Tibial nerve (tissue), 4 donors: Measurements from ENCODE around the gene CALCOCO1.

ENCODE experiments used
- CTCF ChIP-seq, 5 experiments: fragments of 200-600 bp in 3 of 5; fragments of 450-650 bp in 2 of 5; sonication (generic) in 3 of 5; IDR thresholded peaks; one replicate each; pipeline ENCODE4 v1.5.1; 2016 to 2019; ENCODE audit warnings: antibody characterized with exemption in 5 of 5, mild to moderate bottlenecking in 3 of 5, moderate library complexity in 2 of 5
- EP300 ChIP-seq, 2 donors: sonication (generic); formaldehyde crosslinking; IDR thresholded peaks; one replicate each; pipeline ENCODE4 v1.6.1; 2017; ENCODE audit warnings: antibody characterized with exemption in 2 of 2, mild to moderate bottlenecking in 1 of 2
- POLR2A ChIP-seq, 2 donors: fragments of 450-650 bp; IDR thresholded peaks; one replicate each; pipeline ENCODE4 v1.6.1; 2017; ENCODE audit warnings: antibody characterized with exemption in 2 of 2, mild to moderate bottlenecking in 2 of 2, moderate library complexity in 2 of 2

GRCh38 chr12:53686436-53686835, 40.8 kb downstream of the CALCOCO1 start:
- TF ChIP-seq POLR2A (IDR thresholded peaks at IDR 0.05) = no peak
- no peak for TF ChIP-seq EP300 (IDR thresholded peaks at IDR 0.05)
- TF ChIP-seq CTCF (IDR thresholded peaks at IDR 0.05) = no peak
